Astrocyte of the cerebellum (primary cell): ENCODE data around the gene APBB1IP.
"Not testable (repeated sequence)": the region's sequence is repeated elsewhere in the genome, so short reads cannot be mapped to it uniquely, and the experiment has no call there.

Experiments used
- DNase-seq: peaks from one replicate; pipeline ENCODE4 v3.0.0-alpha.2; 2011; ENCODE audit warnings: low read depth
- H3K4me3 ChIP-seq: 2 replicates; pipeline ENCODE4 v1.5.1; 2011; ENCODE audit warnings: mild to moderate bottlenecking, low read depth, low read length, moderate library complexity
- in situ Hi-C: cut with HindIII; loops from 2 replicates; pipeline ENCODE4 v1.10.0; 2017; ENCODE audit warnings: low sequenced_read_pairs
- TF ChIP-seq, protein P1 (sequence below): IDR thresholded peaks from 2 replicates; pipeline ENCODE4 v1.5.1; 2012; ENCODE audit warnings: low read length, low read depth, moderate library complexity, mild to moderate bottlenecking; ENCODE audit errors: missing control alignments

Gene APBB1IP

DNA sequence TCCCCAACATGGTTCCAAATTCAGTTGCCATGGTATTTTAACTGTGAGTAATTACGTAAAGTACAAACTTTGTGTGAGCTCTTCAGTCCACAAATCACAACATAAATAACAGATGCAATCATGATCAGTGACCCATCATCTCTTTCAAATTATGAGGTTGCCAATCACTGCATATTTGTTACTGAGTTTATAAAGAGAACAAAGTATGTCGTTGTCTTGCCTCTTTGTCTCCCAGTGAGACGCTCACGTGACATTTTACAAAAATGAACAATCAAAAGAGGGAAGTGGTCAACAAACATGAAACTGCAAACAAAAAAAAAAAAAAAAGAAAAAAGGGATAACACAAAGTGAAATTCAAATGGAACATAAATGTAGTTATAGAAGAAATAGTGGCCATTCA lies 136.6 kb downstream of the APBB1IP start:
- no peak overlapping the region for H3K4me3 ChIP-seq
- TF ChIP-seq, protein P1, sequence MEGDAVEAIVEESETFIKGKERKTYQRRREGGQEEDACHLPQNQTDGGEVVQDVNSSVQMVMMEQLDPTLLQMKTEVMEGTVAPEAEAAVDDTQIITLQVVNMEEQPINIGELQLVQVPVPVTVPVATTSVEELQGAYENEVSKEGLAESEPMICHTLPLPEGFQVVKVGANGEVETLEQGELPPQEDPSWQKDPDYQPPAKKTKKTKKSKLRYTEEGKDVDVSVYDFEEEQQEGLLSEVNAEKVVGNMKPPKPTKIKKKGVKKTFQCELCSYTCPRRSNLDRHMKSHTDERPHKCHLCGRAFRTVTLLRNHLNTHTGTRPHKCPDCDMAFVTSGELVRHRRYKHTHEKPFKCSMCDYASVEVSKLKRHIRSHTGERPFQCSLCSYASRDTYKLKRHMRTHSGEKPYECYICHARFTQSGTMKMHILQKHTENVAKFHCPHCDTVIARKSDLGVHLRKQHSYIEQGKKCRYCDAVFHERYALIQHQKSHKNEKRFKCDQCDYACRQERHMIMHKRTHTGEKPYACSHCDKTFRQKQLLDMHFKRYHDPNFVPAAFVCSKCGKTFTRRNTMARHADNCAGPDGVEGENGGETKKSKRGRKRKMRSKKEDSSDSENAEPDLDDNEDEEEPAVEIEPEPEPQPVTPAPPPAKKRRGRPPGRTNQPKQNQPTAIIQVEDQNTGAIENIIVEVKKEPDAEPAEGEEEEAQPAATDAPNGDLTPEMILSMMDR = no peak
- in situ Hi-C loops = loop anchor here (25.0 kb wide), 1 partner anchor 237 kb away; no protein-coding TSS in a partner anchor
- DNase-seq = no peak

DNA sequence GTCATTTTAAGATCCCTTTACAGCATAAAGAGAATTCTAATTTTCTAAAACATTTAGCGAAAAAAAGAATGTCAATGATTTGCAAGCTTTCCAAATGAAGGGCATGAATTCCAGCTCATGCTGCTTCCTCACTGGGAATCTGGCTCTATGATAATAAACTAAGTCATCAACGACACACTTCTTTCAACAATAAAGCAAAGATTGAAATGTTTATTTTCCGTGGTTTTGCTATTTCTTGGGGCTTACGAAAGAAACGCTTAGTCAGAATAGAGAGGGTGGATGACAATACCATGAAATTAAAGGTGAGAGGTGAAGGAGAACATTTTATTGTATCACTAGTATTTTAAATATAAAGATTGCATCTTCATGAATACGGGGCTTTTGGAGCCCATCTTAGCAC lies 140.2 kb downstream of the APBB1IP start:
- in situ Hi-C loops, H3K4me3 ChIP-seq, DNase-seq: not testable (repeated sequence)

DNA sequence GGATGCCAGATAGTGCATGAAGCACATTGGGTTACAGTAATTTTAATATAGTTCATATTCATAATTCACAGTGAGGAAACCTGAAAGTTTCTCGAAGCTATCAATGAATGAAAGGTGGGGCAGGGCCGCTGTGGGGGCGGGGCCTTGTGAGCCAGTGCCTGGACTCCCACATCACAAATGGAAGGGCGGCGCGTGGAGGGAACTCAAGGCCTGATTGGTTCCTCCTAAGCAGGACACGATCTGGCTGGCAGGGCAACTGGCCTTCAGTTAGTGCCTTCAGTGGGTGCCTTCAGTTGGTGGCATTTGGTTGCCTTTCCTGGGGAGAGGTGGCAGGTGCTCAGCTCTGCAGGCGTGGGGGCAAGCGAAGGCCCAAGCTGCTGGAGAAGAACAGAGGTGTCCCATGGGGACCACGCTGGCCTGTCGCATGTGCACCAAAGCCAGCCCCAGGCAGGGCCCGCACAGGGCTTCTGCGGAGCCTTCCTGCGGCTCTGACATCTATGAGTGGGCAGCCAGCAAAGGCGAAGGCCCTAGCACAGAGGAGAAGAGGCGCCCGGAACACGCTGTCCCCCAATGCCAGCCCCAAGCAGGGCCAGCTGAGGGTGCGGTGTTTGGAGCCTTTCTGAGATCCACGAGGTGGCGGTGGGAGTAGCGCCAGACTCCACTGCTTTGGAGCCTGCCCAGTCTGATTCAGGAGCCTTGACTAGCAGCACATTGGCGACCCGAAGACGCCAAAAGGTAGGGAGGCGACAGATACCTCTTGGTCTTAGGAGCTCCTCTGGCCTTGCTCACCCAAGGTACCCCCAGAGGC lies 141.3 kb downstream of the APBB1IP start:
- no peak overlapping the region for H3K4me3 ChIP-seq
- in situ Hi-C loops = no loop called here
- DNase-seq = no peak
- TF ChIP-seq, protein P1 = no peak

DNA sequence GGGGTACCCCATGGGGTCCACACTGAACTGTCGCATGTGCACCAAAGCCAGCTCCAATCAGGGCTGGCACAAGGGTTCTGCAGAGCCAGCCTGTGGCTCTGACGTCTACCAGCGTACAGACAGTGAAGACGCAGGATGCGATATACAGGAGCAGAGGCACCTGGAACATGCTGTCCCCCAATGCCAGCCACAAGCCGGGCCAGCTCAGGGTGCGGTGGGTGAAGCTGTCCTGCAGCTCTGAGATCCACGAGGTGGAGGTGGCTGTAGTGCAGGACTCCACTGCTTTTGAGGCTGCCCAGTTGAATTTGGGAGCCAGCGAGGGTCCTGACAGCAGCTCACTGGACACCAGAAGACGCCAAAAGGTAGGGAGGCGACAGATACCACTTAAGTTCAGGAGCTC lies 148.1 kb downstream of the APBB1IP start:
- in situ Hi-C loops = no loop called here
- DNase-seq = no peak
- H3K4me3 ChIP-seq = no peak overlapping the region
- TF ChIP-seq, protein P1 = no peak

DNA sequence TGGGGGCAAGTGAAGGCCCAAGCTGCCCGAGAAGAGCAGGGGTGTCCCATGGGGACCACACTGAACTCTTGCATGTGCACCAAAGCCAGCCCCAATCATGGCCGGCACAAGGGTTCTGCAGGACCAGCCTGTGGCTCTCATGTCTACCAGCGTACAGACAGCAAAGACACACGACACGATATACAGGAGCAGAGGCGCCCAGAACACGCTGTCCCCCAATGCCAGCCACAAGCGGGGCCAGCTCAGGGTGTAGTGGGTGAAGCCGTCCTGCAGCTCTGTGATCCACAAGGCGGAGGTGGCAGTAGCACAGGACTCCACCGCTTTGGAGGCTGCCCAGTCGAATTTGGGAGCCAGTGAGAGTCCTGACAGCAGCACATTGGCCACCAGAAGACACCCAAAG lies 150.5 kb downstream of the APBB1IP start:
- no peak for DNase-seq
- in situ Hi-C loops = no loop called here
- TF ChIP-seq, protein P1 = no peak
- no peak overlapping the region for H3K4me3 ChIP-seq

DNA sequence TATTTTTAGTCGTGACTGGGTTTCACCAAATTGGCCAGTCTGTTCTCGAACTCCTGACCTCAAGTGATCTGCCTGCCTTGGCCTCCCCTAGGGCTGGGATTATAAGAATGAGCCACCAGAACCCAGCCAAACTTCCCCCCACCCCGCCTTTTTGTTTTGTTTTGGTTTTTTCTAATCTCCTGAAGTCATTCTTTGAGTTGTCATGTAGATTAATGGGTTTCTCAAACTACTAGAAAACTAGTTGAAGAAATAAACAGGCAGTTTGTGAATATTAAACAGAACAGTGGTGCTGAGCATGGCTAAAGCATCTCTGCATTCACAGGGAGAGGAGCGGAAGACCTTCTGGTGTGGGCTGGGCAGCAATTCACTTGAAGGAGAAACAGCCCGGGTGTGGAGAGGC lies 151.7 kb downstream of the APBB1IP start:
- DNase-seq, in situ Hi-C loops, H3K4me3 ChIP-seq: not testable (repeated sequence)

DNA sequence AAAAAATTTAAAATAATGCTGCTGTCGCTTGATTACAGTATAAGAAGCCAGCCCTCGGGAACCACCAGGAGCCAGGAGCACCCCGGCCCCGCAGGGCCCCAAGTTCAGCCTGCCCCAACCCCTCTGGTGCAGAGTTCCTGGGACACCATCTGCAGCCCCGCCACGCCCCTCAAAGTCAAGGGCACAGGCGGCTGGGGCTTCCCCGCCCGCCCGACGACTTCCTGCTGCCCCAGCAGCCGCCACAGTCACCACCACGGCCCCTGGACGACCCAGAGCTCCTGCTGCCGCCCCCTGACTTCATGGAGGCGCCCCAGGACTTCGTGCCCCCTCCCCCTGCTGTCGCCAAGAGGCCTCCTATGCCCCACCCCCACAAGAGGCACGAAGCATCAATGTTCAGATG lies 155.8 kb downstream of the APBB1IP start:
- TF ChIP-seq, protein P1 = no peak
- no peak for DNase-seq
- in situ Hi-C loops = no loop called here
- H3K4me3 ChIP-seq = no peak overlapping the region

DNA sequence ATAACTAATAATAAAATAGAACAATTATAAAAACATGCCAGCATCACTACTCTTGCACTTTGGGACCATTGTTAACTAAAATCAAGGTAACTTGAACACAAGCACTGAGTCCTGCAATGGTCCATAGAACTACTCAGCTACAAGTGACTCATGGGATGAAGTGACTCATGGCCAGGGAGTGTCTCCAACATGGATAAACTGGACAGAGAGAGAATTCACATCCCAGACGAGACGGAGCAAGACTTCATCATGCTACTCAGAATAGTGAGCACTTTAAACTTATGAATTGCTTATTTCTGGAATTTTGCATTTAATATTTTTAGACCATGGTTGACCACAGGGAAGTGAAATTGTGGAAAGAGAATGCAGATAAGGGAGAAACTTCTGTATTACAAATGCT lies 165.1 kb downstream of the APBB1IP start:
- DNase-seq, in situ Hi-C loops, H3K4me3 ChIP-seq: not testable (repeated sequence)

DNA sequence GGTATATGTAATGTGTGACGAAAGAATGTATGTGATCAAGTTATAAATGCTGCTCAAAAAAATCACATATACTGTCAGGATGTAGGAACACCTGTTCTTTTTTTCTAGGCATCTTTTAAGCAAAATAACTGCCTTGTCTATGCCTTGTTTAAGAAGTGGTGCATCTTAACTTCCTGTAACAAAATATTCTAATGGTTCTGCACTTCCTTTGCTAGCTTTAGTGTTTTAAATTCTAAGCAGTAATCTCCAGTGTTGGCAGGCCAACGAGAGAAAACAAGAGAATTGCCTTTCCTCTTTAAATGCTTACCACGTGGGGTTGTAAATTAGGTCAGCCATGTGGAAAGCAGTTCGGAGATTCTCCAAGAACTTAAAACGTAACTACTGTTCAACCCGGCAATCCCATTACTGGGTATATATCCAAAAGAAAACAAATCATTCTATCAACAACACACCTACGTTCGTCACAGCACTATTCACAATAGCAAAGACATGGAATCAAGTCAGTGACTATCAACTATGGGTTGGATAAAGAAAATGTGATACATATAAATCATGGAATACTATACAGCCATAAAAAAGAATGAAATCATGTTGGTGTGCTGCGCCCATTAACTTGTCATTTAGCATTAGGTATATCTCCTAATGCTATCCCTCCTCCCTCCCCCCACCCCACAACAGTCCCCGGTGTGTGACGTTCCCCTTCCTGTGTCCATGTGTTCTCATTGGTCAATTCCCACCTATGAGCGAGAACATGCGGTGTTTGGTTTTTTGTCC lies 166.4 kb downstream of the APBB1IP start:
- in situ Hi-C loops, DNase-seq: not testable (repeated sequence)

More for the DNA sequence above, 166.4 kb downstream of the APBB1IP start:
- not testable (repeated sequence) for H3K4me3 ChIP-seq
